Left cardiac atrium (tissue), 4 donors: ENCODE measurements around the gene SPECC1. TPM values are rescaled to one million over a fixed set of nuclear protein-coding genes. Genes with fewer than 3 reads are reported as not detected.
A peak's percentile ranks its signal among the peaks of the same experiment; 100 is the strongest.
"Not testable (repeated sequence)": the region's sequence is repeated elsewhere in the genome, so short reads cannot be mapped to it uniquely, and the experiment has no call there.

Experiments used
- ATAC-seq, 2 donors: fragments of 200-7000 bp; cut with Tn5 transposase; one replicate each; pipeline ENCODE4 v1.9.1; 2020; ENCODE audit warnings: mild to moderate bottlenecking in 2 of 2, moderate library complexity in 2 of 2
- DNase-seq: peaks from one replicate; pipeline ENCODE4 v3.0.0-alpha.2; 2020
- intact Hi-C, 2 donors: fragments of 100-400 bp; cut with DNase I; formaldehyde crosslinking; loops; one replicate each; pipeline versions ENCODE4 v1.14.1 to v1.15.1; 2022 to 2023
- total RNA-seq, 2 donors: library from RNA; stranded (reverse); fragmentation: NEBNext Ultra II Directional; extraction: Animal tissue kit (Norgen Biotek cat#: 25700); gene quantifications; one replicate each; pipeline ENCODE4 v1.2.1, GENCODE V29; 2021
- donor health status: DM: no; HTN: yes; CAD: no.
- donor health status: DM: no; HTN: yes; CAD: no; lungs with severe emphysema.
- donor health status: DM: yes; HTN: yes; CAD: no.
- donor health status: Dilated cardiomyopathy.

Gene SPECC1
- total RNA-seq, 2 donors from 2014 or later: 12.6 to 14.2 TPM

DNA sequence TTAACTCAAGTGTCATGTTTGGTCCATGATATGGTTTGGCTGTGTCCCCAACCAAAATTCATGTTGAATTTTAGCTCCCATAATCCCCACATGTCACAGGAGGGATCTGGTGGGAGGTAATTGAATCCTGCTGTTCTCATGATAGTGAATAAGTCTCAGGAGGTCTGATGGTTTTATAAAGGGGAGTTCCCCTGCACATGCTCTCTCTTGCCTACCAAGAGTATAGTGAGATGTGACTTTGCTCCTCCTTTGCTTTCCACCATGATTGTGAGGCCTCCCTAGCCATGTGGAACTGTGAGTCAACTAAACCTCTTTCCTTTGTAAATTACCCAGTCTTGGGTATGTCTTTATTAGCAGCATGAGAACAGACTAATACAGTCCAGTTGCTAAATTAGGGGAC, 97.3 kb downstream of the SPECC1 start:
- DNase-seq, ATAC-seq, intact Hi-C loops: not testable (repeated sequence)

DNA sequence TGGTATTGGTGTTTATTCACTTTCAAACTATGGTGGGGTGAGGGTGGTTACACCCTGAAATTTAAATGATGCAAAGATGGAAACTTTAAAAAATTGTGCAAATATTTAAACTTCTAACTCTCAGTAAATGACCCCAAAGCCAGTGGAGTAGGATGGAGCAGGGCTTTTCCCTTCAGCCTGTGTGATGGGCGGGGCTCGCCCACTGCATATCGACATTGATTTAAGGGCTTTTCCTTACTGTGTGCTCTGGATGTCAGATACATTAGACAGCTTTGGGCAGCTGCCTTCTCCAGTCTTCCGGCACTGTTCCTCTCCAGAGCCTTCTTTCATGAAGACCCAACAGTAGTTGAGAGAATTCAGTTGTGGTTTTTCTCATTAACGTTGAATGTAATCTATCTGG, 99.9 kb downstream of the SPECC1 start:
- DNase-seq (no peak), ATAC-seq (no peak)
- intact Hi-C loops: no loop called here

DNA sequence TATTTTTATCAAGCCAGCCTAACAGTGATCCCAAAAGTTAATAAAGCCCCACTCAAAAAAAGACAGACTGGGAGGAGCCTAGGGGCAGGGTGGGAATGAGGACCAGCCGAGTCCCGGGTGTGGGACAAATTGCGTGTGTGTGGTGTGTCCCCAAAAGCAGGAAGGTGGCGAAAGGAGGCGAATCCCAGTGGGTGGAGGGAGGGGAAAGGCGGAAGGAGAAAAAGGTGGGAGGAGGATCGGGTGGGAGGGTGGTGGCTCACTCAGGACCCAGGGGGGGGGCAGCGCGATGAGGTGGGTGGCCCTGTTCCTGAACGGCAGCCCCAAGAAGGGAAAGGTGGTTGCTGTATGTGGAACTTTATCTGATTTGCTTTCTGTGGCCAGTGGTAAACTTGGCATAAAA, 102.4 kb downstream of the SPECC1 start:
- ATAC-seq: no peak
- intact Hi-C loops: no loop called here
- DNase-seq: no peak

DNA sequence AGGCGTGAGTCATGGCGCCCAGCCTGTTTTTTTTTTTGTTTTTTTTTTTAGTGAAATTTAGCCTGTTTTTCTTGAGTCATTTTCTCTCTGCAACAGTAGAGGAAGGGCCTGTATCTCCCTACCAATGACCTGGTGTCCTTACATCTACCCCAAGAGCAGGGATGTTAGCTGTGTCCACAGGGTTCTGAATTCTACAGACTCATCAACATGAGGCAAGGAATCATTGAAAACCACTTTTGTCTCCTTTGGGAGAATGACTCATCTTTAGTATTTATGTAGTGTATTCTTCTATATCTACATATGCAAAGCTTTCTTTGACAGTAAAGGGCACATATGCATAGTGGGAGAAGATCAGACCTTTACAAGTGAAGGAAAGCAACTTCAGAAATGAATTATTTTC, 105.3 kb downstream of the SPECC1 start:
- no peak for ATAC-seq
- intact Hi-C loops: no loop called here
- no peak for DNase-seq

DNA sequence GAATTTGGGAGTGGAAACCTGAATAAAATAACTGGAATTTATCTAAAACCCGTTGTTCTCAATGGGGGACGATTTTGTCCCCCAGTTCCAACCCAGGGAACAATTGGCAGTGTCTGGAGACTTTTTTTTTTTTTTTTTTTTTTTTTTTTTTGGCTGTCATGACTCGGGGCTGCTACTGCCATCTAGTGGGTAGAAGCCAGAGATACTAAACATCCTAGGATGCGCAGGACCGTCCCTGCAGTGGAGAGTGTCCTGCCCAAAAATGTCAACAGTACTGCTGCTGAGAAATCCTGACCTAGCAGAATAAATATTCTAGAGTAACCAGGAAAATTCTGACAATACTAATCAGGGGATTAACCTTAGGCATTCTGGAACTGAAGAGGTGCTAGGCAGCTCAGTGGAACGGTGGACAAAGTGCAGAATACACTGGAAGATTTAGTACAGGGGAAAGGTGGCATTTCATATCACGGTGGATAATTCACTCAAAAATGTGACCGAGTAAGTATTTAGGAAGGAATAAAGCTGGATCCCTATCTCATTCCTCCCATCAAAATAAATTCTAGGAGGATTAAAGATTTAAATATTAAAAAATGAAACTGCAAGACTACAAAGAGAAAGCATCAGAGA, 107.6 kb downstream of the SPECC1 start:
- peak; percentile 62 for DNase-seq
- ATAC-seq: peak; percentile 78 to 79

DNA sequence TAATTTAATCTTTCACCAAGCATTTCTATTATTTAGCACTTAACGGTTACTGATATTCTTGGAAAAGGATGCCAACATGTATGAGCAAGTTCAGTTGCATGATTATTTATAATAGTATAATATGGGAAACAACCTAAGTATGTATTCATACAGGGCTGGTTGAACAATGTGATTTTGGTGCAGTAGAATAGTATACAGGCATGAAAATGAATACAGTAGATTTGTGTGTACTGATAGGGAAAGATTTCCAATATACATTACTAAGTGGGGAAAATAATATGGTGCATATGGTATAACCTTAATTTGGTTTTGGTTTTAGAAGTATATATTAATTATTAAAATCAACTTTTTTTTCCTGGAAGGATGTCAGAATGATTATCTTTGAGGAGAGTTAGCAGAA, 109.1 kb downstream of the SPECC1 start:
- ATAC-seq: no peak
- intact Hi-C loops: loop anchor here (5.0 kb wide), 2 partner anchors 111 to 131 kb away; partner anchors contain the start of gene SPECC1 (in 2 of the 2)
- DNase-seq: no peak

More for the DNA sequence above, 107.6 kb downstream of the SPECC1 start:
- intact Hi-C loops: loop anchor here (2.0 to 5.0 kb wide), 3 partner anchors 109 to 129 kb away; partner anchors contain the start of gene SPECC1 (in 2 of the 2)

DNA sequence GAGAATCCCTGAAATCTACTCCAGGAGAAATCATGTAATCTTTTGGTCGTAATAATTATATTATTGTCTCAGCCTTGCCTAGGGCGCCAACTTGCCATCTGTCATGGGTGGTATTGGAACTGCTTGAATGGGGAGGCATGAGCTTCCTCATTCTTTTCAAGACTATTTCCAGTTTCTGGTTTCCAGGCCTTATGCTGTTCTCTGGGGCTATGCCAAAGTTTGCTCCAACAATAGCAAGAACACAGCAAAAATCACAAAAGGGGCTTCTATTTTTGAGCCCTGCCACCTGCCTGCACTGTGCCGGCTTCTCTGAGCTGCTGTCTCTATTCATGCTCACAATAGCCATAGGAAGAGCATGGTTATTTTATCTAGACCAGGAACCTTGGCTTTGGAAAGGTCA, 111.7 kb downstream of the SPECC1 start:
- DNase-seq (no peak), ATAC-seq (no peak)
- intact Hi-C loops: loop anchor here (5.0 kb wide), 3 partner anchors 106 to 196 kb away; no protein-coding TSS in a partner anchor

DNA sequence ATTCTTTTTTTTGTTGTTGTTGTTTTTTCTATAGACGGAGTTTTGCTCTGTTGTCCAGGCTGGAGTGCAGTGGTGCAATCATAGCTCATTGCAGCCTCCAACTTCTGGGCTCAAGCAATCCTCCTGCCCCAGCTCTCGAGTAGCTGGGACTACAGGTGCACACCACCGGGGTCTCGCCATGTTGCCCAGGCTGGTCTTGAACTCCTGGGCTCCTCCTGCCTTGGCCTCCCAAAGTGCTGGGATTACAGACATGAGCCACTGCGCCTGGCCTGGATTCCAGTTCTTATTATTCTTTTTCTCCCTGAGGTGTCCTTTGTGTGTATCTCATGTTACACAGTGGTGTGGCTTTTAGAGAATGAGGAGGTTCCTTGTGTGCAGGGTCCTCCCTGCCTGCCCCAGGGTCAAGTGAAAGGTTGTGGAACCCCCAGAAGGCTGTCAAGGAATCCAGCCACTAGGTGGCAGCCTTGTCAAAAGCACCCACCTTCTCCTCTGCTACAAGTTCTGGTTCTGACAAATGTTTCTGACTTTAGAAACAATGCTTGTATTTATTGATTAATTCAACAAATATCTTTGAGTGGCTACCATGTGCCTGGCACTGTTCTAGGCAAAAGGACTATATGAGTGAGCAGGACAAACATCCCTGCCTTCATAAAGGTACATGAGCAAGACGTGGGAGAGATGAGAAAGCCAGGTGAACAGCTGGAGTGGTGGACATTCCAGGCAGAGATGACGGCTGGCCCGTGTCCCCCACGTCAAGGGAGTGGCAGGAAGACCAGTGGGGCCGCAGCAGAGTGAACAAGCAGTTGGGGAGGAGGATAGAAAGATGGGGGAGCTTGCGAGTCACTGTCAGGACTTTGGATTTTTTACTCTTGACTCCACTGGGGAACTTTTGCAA, 112.4 kb downstream of the SPECC1 start:
- intact Hi-C loops: loop anchor here (5.0 kb wide), 3 partner anchors 106 to 196 kb away; no protein-coding TSS in a partner anchor
- DNase-seq (peak; percentile 73), ATAC-seq (peak; percentile 63 to 78)

DNA sequence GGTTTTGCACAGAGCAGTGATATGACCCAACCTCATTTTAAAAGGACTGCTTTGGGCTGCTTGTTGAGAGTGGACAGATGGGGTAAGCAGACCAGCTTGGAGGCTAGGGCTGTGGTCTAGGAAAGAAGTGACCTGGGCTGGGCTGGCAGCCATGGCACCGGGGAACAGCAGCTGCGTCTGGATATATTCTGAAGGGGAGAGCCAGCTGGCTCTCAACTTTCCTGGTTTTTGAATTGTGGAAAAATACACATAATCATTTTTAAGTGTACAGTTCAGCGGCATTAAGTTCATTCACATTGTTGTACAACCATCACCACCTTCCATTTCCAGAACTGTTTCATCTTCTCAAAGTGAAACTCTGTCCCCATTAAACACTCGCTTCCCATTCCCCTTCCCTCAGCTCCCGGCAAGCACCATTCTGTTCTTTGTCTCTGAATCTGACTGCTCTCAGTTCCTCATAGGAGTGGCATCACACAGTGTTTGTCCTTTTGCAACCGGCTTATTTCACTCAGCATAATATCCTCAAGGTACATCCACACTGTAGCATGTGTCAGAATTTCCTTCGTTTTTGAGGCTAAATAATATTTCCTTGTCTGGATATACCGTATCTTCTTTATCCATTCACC, 113.2 kb downstream of the SPECC1 start:
- DNase-seq: no peak
- intact Hi-C loops: loop anchor here (5.0 kb wide), 3 partner anchors 105 to 195 kb away; no protein-coding TSS in a partner anchor

DNA sequence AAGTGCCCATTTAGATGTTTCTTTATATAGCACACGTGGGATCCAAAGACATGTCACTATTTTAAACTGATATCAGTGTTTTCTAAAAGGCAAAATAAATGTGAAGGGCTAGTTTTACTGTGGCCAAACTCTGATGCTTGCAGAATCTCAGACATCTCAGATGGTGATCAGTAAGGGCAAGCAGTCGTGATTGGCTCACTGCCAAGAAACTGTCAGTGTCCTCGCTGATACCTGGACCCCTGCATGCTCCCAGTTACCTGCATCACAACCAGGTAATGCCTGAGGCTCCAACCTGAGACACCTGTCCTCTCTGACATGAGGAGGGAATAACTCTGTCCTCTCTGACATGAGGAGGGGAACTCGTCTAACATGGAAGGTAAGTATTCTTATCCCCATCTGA, 114.0 kb downstream of the SPECC1 start:
- ATAC-seq (no peak), DNase-seq (no peak)
- intact Hi-C loops: loop anchor here (5.0 kb wide), 3 partner anchors 104 to 194 kb away; no protein-coding TSS in a partner anchor

More for the DNA sequence above, 113.2 kb downstream of the SPECC1 start:
- peak in 1 of 2 donors; percentile 51 for ATAC-seq

DNA sequence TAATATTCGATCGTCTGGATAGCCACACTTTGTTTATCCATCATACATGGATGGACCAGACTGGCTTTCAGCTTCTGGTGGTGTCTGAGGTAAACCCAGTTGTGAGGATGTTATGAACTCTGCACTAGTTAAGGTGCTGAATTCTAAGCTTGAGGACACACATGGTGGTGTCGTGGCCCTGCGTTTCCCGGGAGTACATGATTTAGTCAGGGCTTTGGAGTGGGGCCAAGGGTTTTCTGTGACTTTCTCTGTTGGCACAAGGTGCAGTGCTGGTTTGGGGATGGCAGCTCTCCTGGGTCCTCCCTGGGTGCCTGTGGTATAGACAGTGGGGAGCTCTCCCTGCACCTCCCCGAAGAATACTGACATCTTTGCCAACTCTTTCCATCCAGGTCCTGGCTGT, 116.6 kb downstream of the SPECC1 start:
- no peak for DNase-seq
- ATAC-seq: no peak
- intact Hi-C loops: no loop called here

DNA sequence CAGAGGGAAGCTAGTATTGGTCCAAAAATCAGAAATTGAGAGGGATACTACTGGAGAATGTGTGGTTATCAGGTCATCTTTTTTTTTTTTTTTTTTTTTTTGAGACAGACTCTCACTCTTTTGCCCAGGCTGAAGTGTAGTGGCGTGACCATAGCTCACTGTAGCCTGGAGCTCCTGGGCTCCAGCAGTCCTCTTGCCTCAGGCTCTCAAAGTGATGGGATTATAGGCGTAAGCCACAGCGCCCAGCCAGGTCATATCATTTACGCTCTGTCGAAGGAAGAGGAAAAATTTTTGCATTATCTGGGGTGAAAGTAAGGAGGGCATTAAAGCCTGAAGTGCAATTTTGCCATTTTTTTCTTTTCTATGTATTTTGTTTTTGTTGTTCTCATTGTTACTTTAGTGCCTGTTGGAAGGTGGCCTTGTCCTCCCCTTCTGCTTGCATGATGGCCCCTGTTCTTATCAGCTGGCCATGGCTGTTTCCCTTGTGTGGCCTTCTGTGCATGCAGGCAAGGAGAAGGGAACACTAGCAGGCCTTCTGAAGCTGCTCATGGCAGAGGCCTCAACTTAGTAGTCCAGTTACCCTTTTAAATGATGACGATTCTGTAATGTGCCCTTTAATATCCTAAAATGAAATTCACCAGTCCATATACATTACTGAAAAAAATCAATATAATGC, 118.3 kb downstream of the SPECC1 start:
- ATAC-seq (no peak), DNase-seq (no peak)
- intact Hi-C loops: no loop called here

DNA sequence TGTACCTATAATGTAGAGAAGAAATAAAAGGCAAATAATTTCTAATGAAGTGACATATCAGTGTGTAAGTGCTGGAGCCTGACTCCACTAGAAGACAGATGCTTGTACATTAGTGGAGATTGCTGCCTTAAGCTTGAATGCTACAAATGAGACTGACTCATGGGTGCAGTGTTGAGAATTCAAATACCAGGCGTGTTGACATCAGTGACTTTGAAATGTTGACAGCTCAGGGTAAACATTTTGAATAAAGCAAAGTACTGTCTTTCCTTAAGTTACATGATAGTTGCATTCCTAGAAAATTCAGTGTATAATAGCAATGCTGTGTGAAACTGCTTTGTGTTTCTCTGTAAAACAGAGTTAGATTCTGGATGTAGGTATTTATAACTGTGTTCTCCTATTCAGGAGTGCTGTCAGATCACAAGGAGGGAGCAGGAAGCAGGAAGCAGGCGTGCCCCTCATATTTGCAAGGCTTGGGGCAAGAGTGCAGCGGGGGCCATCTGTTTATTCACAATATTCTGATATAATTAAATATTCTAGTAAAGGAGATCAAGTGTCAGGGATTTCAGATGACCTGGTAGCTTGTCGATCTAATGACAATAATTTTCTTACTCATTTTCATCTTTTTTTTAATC, 119.0 kb downstream of the SPECC1 start:
- ATAC-seq: no peak

DNA sequence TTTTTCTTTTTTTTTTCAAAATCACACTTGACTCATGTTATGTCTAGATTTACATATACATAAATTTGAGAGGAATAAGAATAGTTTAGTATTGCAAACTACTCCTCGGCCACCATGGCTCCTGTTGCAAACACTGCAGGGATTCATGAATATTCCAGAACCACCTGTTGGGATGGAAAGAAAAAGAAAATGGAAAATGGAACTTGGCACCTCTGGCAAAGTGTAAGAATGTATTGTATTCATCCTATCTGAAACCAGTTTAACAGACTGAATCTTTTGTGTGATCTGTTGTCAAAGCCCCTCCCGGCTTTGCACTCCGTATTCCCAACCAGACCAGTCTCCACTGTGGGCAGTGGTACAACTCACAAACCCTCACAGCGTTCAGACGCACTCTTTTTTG, 124.4 kb downstream of the SPECC1 start:
- DNase-seq (no peak), ATAC-seq (no peak)
- intact Hi-C loops: no loop called here

More for the DNA sequence above, 119.0 kb downstream of the SPECC1 start:
- intact Hi-C loops: no loop called here
- no peak for DNase-seq

DNA sequence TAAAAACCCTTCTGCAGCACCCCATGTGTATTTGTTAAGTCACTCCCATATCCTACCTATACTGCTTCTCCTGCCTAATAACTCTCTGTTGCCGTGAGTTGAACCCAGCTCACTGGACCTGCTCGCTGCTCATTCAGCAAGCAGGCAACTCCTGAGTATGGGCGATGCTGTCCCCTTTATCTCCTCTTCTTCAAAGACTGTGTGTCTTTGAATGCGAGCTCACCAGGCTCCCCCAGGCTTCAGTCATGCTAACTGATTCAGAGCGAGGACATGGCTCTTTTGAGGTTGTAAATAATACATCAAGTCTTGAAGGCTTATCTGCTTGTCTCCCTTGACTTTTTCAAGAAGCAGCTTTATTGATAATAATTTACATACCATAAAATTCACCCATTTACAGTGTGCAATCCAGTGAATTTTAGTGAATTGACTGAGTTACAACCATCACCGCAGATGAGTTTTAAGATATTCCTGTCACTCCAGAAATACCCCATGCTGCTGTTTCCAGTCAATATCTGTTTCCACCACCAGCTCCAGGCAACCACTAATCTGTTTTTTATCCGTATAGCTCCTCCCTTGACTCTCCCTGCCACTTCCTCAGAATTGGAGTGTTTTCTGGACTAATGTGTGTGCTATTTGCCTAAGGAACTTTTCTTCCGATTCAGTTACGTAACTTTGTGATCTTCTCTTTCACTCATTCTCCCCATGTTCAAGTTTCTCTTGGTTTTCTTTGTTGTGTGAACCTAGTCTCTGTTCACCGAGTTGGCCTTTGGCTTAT, 132.2 kb downstream of the SPECC1 start:
- DNase-seq (no peak), ATAC-seq (peak in 1 of 2 donors; percentile 39)
- intact Hi-C loops: no loop called here

DNA sequence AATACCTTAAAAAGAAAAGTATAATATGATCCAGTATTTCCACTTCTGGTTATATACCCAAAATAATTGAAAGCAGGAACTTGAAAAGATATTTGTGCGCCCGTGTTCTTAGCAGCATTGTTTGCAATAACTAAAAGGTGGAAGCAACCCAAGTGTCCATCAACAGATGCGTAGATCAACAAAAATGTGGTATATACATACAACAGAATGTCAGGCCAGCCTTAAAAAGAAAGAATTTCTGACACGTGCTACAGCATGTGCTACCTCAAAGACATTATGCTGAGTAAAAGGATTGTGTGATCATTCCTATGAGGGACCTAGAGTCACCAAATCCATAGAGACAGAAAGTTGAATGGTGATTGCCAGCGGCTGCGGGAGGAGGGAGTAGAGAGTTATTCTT, 133.1 kb downstream of the SPECC1 start:
- intact Hi-C loops: no loop called here
- DNase-seq: no peak
- no peak for ATAC-seq

DNA sequence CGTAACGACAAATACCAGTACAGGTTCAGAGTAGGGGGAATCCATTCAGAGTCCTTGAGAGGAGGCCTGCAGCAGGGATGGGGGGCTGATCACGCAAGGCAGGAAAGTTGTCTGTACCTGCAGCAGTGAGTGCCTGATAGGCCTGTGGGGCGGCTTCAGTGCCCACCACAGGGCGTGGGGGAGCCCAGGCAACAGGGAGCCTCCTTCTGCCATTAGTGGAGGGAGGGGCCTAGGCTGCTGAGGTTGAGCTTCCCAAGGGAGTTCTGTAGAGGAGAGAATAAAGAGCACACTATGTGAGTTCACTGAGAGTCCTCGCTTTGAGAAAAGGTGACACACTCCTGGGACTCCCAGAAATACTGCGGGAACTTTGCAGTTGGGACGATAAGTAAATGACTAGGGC, 134.6 kb downstream of the SPECC1 start:
- no peak for ATAC-seq

DNA sequence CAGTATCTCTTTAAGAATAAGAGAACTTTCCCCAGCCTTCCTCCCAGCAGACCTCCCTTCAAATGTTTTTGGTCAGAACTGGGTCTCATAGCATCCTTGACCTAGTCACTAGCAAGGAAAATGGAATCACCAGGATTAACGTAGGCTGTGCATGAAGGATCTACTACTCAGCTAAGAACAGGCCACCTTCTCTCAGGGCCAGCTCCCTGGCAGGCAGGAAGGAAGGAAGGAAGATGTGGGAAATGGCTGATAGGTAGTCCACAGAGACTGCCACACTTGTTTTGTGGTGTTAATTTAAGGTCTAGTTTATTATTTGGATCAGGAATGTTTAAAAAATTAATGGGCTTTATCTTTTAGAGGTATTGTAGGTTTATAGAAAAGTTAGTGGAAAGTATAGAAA, 136.4 kb downstream of the SPECC1 start:
- intact Hi-C loops: no loop called here
- ATAC-seq (no peak), DNase-seq (no peak)

More for the DNA sequence above, 134.6 kb downstream of the SPECC1 start:
- DNase-seq: no peak
- intact Hi-C loops: no loop called here
